A172 (cell line): ENCODE data around the gene MAU2. TPM values are rescaled to one million over a fixed set of nuclear protein-coding genes. Genes with fewer than 3 reads are reported as not detected.

Experiments
- DNase-seq: peaks from one replicate; pipeline ENCODE4 v3.0.0-alpha.2; 2015; ENCODE audit warnings: low spot score
- total RNA-seq: library from RNA; depleted of rRNA; stranded (reverse); fragments of >200 nt; shearing (Covaris generic); gene quantifications from 2 replicates; pipeline ENCODE4 v1.2.3, GENCODE V29; 2014; rRNA removed

MAU2 gene
- total RNA-seq = 23.8 and 24.0 TPM in 2 replicates

- DNase-seq = peak; percentile 92
Measured at GRCh38 chr19:19320361-19321140, at the start of gene MAU2, which contains the start of gene SUGP1. MAU2 (plus strand) TSS chr19:19320829; CDS start chr19:19320860, 31 bp downstream. SUGP1 (minus strand) TSS chr19:19320509; CDS start chr19:19320496, 13 bp downstream.

GRCh38 chr19:19271828-19272599 lies 48.6 kb upstream of the MAU2 start:
- DNase-seq = no peak

GRCh38 chr19:19274146-19274545 lies 46.5 kb upstream of the MAU2 start:
- no peak for DNase-seq

GRCh38 chr19:19274716-19275565 lies 45.7 kb upstream of the MAU2 start:
- DNase-seq = no peak

- no peak for DNase-seq
Measured at GRCh38 chr19:19276386-19276785, 44.2 kb upstream of the MAU2 start.

- no peak for DNase-seq
Measured at GRCh38 chr19:19276851-19277250, 43.8 kb upstream of the MAU2 start.

- no peak for DNase-seq
Measured at GRCh38 chr19:19278315-19278714, 42.3 kb upstream of the MAU2 start.

GRCh38 chr19:19279062-19279612 lies 41.5 kb upstream of the MAU2 start:
- DNase-seq = no peak

- no peak for DNase-seq
Measured at GRCh38 chr19:19279853-19280252, 40.8 kb upstream of the MAU2 start.

GRCh38 chr19:19280561-19280960 lies 40.1 kb upstream of the MAU2 start:
- DNase-seq = no peak

GRCh38 chr19:19285686-19286085 lies 34.9 kb upstream of the MAU2 start:
- DNase-seq = no peak

GRCh38 chr19:19292607-19293006 lies 28.0 kb upstream of the MAU2 start:
- DNase-seq = no peak

GRCh38 chr19:19294914-19295313 lies 25.7 kb upstream of the MAU2 start:
- DNase-seq = no peak

GRCh38 chr19:19296953-19297689 lies 23.5 kb upstream of the MAU2 start:
- no peak for DNase-seq

- DNase-seq = no peak
Measured at GRCh38 chr19:19297759-19298158, 22.9 kb upstream of the MAU2 start.

- DNase-seq = no peak
Measured at GRCh38 chr19:19300613-19301012, 20.0 kb upstream of the MAU2 start.

GRCh38 chr19:19303411-19303810 lies 17.2 kb upstream of the MAU2 start:
- DNase-seq = no peak

GRCh38 chr19:19304186-19304965 lies 16.3 kb upstream of the MAU2 start:
- DNase-seq = no peak

- no peak for DNase-seq
Measured at GRCh38 chr19:19305066-19305465, 15.6 kb upstream of the MAU2 start.

- no peak for DNase-seq
Measured at GRCh38 chr19:19305696-19306095, 14.9 kb upstream of the MAU2 start.
